ENCODE data around the gene SGCG. TPM values are rescaled to one million over a fixed set of nuclear protein-coding genes. Genes with fewer than 3 reads are reported as not detected.

SGCG gene
- total RNA-seq, 1 donor from 2014 or later, result 4.6 TPM

- intact Hi-C loops (cut with DNase I), result no loop called here
- no peak for TF ChIP-seq CTCF (IDR thresholded peaks at IDR 0.05)
- no peak overlapping the region for H3K27ac ChIP-seq
- DNase-seq (no peak), ATAC-seq (no peak)
- H3K9me3 ChIP-seq, result no peaks in the 10 kb centered on the region
- H3K36me3 ChIP-seq, result no peaks in the 10 kb centered on the region
- H3K27me3 ChIP-seq, result no peaks in the 10 kb centered on the region
- H3K4me1 ChIP-seq, result peaks cover 6% of the 10 kb centered on the region
- no peak overlapping the region for H3K4me3 ChIP-seq
Measured at GRCh38 chr13:23146006-23146405, 34.8 kb upstream of the SGCG start.

GRCh38 chr13:23146811-23147625 lies 33.8 kb upstream of the SGCG start:
- H3K4me1 ChIP-seq, result peaks cover 6% of the 10 kb centered on the region
- TF ChIP-seq CTCF (IDR thresholded peaks at IDR 0.05), result no peak
- H3K4me3 ChIP-seq, result peak overlapping the region; percentile 9
- no peaks in the 10 kb centered on the region for H3K9me3 ChIP-seq
- intact Hi-C loops (cut with DNase I), result no loop called here
- H3K27ac ChIP-seq, result peak overlapping the region; percentile 56
- H3K27me3 ChIP-seq, result no peaks in the 10 kb centered on the region
- DNase-seq (no peak), ATAC-seq (peak; percentile 56)
- no peaks in the 10 kb centered on the region for H3K36me3 ChIP-seq

GRCh38 chr13:23147827-23148226 lies 33.0 kb upstream of the SGCG start:
- Histone ChIP-seq H3K36me3 (no peaks in the 10 kb centered on the region), H3K27me3 (no peaks in the 10 kb centered on the region), H3K4me3 (no peak overlapping the region), H3K9me3 (no peaks in the 10 kb centered on the region), H3K27ac (no peak overlapping the region), H3K4me1 (peaks cover 6% of the 10 kb centered on the region)
- intact Hi-C loops (cut with DNase I), result no loop called here
- no peak for DNase-seq
- no peak for TF ChIP-seq CTCF (IDR thresholded peaks at IDR 0.05)
- peak; percentile 45 for ATAC-seq

- no peak for DNase-seq
- H3K27me3 ChIP-seq, result no peaks in the 10 kb centered on the region
- no peak for ATAC-seq
- H3K4me3 ChIP-seq, result no peak overlapping the region
- intact Hi-C loops (cut with DNase I), result no loop called here
- H3K4me1 ChIP-seq, result no peaks in the 10 kb centered on the region
- no peaks in the 10 kb centered on the region for H3K9me3 ChIP-seq
- no peaks in the 10 kb centered on the region for H3K36me3 ChIP-seq
- no peak overlapping the region for H3K27ac ChIP-seq
- no peak for TF ChIP-seq CTCF (IDR thresholded peaks at IDR 0.05)
Measured at GRCh38 chr13:23157781-23158180, 23.0 kb upstream of the SGCG start.

GRCh38 chr13:23159205-23159759 lies 21.5 kb upstream of the SGCG start:
- ATAC-seq (peak; percentile 78), DNase-seq (peak; percentile 66)
- Histone ChIP-seq H3K4me1 (no peaks in the 10 kb centered on the region), H3K36me3 (no peaks in the 10 kb centered on the region), H3K9me3 (no peaks in the 10 kb centered on the region), H3K4me3 (peak overlapping the region; percentile 44), H3K27me3 (no peaks in the 10 kb centered on the region), H3K27ac (no peak overlapping the region)
- intact Hi-C loops (cut with DNase I), result no loop called here
- TF ChIP-seq CTCF (IDR thresholded peaks at IDR 0.05), result peak; percentile 56
